WTC11 (cell line): Measurements from ENCODE around the gene IPO8.

Experiments
- MXD4 ChIP-seq: fragments of 250-450 bp; sonication (Bioruptor Pico); IDR thresholded peaks from 2 replicates; pipeline ENCODE4 v1.8.0; 2021; ENCODE audit warnings: mild to moderate bottlenecking, moderate library complexity, borderline replicate concordance
- ZBTB21 ChIP-seq: sonication (generic); formaldehyde crosslinking; IDR thresholded peaks from 2 replicates; pipeline ENCODE4 v1.8.1; 2023; ENCODE audit warnings: mild to moderate bottlenecking, missing genetic modification reagents, borderline replicate concordance
- ZNF317 ChIP-seq: sonication (generic); formaldehyde crosslinking; IDR thresholded peaks from 2 replicates; pipeline ENCODE4 v1.8.1; 2023; ENCODE audit warnings: low read depth, mild to moderate bottlenecking, moderate library complexity, missing genetic modification reagents, borderline replicate concordance
- TF ChIP-seq, protein P1 (sequence below): sonication (generic); formaldehyde crosslinking; IDR thresholded peaks from 2 replicates; pipeline ENCODE4 v1.8.1; 2022; ENCODE audit warnings: low read depth, mild to moderate bottlenecking, moderate library complexity, missing genetic modification reagents, borderline replicate concordance
- TF ChIP-seq, protein P2 (sequence below): fragments of 200-600 bp; IDR thresholded peaks from 2 replicates; pipeline ENCODE4 v1.8.0; 2022; ENCODE audit warnings: antibody characterized with exemption

DNA sequence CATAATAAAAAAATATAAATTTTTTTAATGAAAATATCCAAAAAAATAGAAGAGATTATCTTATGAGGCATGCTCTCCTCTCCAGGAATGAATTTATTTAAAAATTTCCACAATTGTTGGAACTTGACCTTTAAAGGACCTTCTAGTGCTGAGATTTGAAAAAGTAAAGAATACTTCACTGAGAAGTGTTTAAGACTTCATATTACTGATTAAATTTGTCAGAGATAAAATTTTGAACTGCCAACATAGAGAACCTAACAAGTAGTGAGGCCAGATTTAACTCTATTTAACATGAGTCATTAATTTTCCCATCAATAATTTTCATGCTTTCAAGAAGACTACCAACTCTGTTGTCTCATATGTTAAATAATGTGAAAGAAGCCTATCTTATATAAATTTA lies 44.6 kb upstream of the IPO8 start:
- TF ChIP-seq, protein P1, sequence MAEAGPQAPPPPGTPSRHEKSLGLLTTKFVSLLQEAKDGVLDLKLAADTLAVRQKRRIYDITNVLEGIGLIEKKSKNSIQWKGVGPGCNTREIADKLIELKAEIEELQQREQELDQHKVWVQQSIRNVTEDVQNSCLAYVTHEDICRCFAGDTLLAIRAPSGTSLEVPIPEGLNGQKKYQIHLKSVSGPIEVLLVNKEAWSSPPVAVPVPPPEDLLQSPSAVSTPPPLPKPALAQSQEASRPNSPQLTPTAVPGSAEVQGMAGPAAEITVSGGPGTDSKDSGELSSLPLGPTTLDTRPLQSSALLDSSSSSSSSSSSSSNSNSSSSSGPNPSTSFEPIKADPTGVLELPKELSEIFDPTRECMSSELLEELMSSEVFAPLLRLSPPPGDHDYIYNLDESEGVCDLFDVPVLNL: no peak
- no peak for TF ChIP-seq ZNF317
- TF ChIP-seq ZBTB21 (CRISPR knock-in tag): no peak
- TF ChIP-seq, protein P2, sequence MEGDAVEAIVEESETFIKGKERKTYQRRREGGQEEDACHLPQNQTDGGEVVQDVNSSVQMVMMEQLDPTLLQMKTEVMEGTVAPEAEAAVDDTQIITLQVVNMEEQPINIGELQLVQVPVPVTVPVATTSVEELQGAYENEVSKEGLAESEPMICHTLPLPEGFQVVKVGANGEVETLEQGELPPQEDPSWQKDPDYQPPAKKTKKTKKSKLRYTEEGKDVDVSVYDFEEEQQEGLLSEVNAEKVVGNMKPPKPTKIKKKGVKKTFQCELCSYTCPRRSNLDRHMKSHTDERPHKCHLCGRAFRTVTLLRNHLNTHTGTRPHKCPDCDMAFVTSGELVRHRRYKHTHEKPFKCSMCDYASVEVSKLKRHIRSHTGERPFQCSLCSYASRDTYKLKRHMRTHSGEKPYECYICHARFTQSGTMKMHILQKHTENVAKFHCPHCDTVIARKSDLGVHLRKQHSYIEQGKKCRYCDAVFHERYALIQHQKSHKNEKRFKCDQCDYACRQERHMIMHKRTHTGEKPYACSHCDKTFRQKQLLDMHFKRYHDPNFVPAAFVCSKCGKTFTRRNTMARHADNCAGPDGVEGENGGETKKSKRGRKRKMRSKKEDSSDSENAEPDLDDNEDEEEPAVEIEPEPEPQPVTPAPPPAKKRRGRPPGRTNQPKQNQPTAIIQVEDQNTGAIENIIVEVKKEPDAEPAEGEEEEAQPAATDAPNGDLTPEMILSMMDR: no peak
- TF ChIP-seq MXD4 (CRISPR knock-in tag): no peak
